HEK293 (cell line): ENCODE data around the gene C6orf118.

ENCODE experiments used
- CTCF ChIA-PET: fragments of 350-600 bp; formaldehyde crosslinking; extraction: SDS; loops from one replicate; lab custom pipeline; 2021; ENCODE audit warnings: antibody characterized with exemption; lab: Yijun Ruan, JAX
- POLR2A ChIA-PET: fragments of 300-600 bp; formaldehyde crosslinking; extraction: SDS; loops from one replicate; lab custom pipeline; 2020; ENCODE audit warnings: antibody characterized with exemption, inconsistent platforms; lab: Yijun Ruan, JAX
- H3K27ac ChIP-seq: fragments of 200-500 bp; sonication (Bioruptor generic); 2 replicates; pipeline ENCODE4 v1.5.1; 2014; ENCODE audit warnings: low read depth, low read length, control low read depth, inconsistent platforms; ENCODE audit errors: extremely low read depth
- H3K36me3 ChIP-seq, 2 experiments: fragments of 200-500 bp in 1 of 2; sonication (Bioruptor generic) in 1 of 2; 1 replicate in 1 of 2; 2 replicates in 1 of 2; pipeline ENCODE4 v1.5.1; 2014 to 2017; ENCODE audit warnings: inconsistent platforms in 2 of 2, low read length in 2 of 2; ENCODE audit not compliant: control insufficient read depth in 2 of 2, insufficient read depth in 1 of 2
- H3K4me1 ChIP-seq: fragments of 200-500 bp; sonication (Bioruptor generic); 2 replicates; pipeline ENCODE4 v1.5.1; 2014; ENCODE audit warnings: mild to moderate bottlenecking, low read length, inconsistent platforms; ENCODE audit not compliant: control insufficient read depth, insufficient read depth
- H3K4me3 ChIP-seq: 2 replicates; pipeline ENCODE4 v1.5.1; 2011; ENCODE audit warnings: low read depth, mild to moderate bottlenecking, control low read depth, low read length, moderate library complexity
- H3K9me3 ChIP-seq: fragments of 200-500 bp; sonication (Bioruptor generic); 2 replicates; pipeline ENCODE4 v1.5.1; 2014; ENCODE audit warnings: low read depth, low read length, inconsistent platforms; ENCODE audit not compliant: control insufficient read depth, insufficient read depth
- EGR2 ChIP-seq: fragments of 450-650 bp; formaldehyde crosslinking; IDR thresholded peaks from 2 replicates; pipeline ENCODE4 v1.5.1; 2016; ENCODE audit warnings: low read depth, missing biosample characterization, missing genetic modification characterization
- GFI1B ChIP-seq: fragments of 450-650 bp; formaldehyde crosslinking; IDR thresholded peaks from 2 replicates; pipeline ENCODE4 v1.5.1; 2016; ENCODE audit warnings: missing biosample characterization, missing genetic modification characterization
- HOXA7 ChIP-seq: sonication (generic); formaldehyde crosslinking; IDR thresholded peaks from 2 replicates; pipeline ENCODE4 v1.8.1; 2022; ENCODE audit warnings: missing genetic modification reagents, borderline replicate concordance
- PRDM1 ChIP-seq: fragments of 450-650 bp; formaldehyde crosslinking; IDR thresholded peaks from 2 replicates; pipeline ENCODE4; 2016; ENCODE audit warnings: missing biosample characterization, missing genetic modification characterization
- PRDM6 ChIP-seq: fragments of 450-650 bp; formaldehyde crosslinking; IDR thresholded peaks from 2 replicates; pipeline ENCODE4 v1.5.1; 2017; ENCODE audit warnings: missing biosample characterization, missing genetic modification characterization
- SCRT2 ChIP-seq: fragments of 450-650 bp; formaldehyde crosslinking; IDR thresholded peaks from 2 replicates; pipeline ENCODE4 v1.5.1; 2016; ENCODE audit warnings: missing biosample characterization, missing genetic modification characterization
- WT1 ChIP-seq: fragments of 450-650 bp; formaldehyde crosslinking; IDR thresholded peaks from 2 replicates; pipeline ENCODE4 v1.5.1; 2016; ENCODE audit warnings: missing biosample characterization, missing genetic modification characterization
- YY1 ChIP-seq: fragments of 450-650 bp; formaldehyde crosslinking; IDR thresholded peaks from 2 replicates; pipeline ENCODE4 v1.5.1; 2018; ENCODE audit warnings: missing biosample characterization, missing genetic modification characterization
- ZBTB20 ChIP-seq: fragments of 450-650 bp; formaldehyde crosslinking; IDR thresholded peaks from 2 replicates; pipeline ENCODE4 v1.5.1; 2016; ENCODE audit warnings: missing biosample characterization, missing genetic modification characterization
- ZBTB21 ChIP-seq: fragments of 450-650 bp; formaldehyde crosslinking; IDR thresholded peaks from 2 replicates; pipeline ENCODE4 v1.5.1; 2017; ENCODE audit warnings: missing biosample characterization, missing genetic modification characterization
- ZFP69B ChIP-seq: fragments of 450-650 bp; formaldehyde crosslinking; IDR thresholded peaks from 2 replicates; pipeline ENCODE4 v1.5.1; 2016; ENCODE audit warnings: missing biosample characterization, missing genetic modification characterization
- ZNF10 ChIP-seq: fragments of 450-650 bp; formaldehyde crosslinking; IDR thresholded peaks from 2 replicates; pipeline ENCODE4 v1.5.1; 2017; ENCODE audit warnings: missing biosample characterization, missing genetic modification characterization
- ZNF146 ChIP-seq: fragments of 450-650 bp; formaldehyde crosslinking; IDR thresholded peaks from 2 replicates; pipeline ENCODE4 v1.5.1; 2016; ENCODE audit warnings: missing biosample characterization, missing genetic modification characterization
- ZNF248 ChIP-seq: fragments of 450-650 bp; formaldehyde crosslinking; IDR thresholded peaks from 2 replicates; pipeline ENCODE4 v1.5.1; 2017; ENCODE audit warnings: missing biosample characterization, missing genetic modification characterization
- ZNF311 ChIP-seq: fragments of 450-650 bp; formaldehyde crosslinking; IDR thresholded peaks from 2 replicates; pipeline ENCODE4 v1.5.1; 2017; ENCODE audit warnings: missing biosample characterization, missing genetic modification characterization, borderline replicate concordance
- ZNF341 ChIP-seq: fragments of 450-650 bp; formaldehyde crosslinking; IDR thresholded peaks from 2 replicates; pipeline ENCODE4; 2016; ENCODE audit warnings: low read depth, missing biosample characterization, missing genetic modification characterization
- ZNF561 ChIP-seq: fragments of 450-650 bp; IDR thresholded peaks from 2 replicates; pipeline ENCODE4 v1.5.1; 2018; ENCODE audit warnings: missing biosample characterization, missing genetic modification characterization, borderline replicate concordance
- ZNF629 ChIP-seq: fragments of 450-650 bp; formaldehyde crosslinking; IDR thresholded peaks from 2 replicates; pipeline ENCODE4 v1.5.1; 2017; ENCODE audit warnings: missing biosample characterization, missing genetic modification characterization
- ZNF76 ChIP-seq: fragments of 450-650 bp; formaldehyde crosslinking; IDR thresholded peaks from 2 replicates; pipeline ENCODE4; 2016; ENCODE audit warnings: low read depth, missing biosample characterization, missing genetic modification characterization, borderline replicate concordance
- ZNF776 ChIP-seq: fragments of 450-650 bp; formaldehyde crosslinking; IDR thresholded peaks from 2 replicates; pipeline ENCODE4 v1.5.0; 2017; ENCODE audit warnings: missing biosample characterization, missing genetic modification characterization, borderline replicate concordance
- ZNF791 ChIP-seq: fragments of 450-650 bp; formaldehyde crosslinking; IDR thresholded peaks from 2 replicates; pipeline ENCODE4 v1.5.1; 2016; ENCODE audit warnings: missing biosample characterization, missing genetic modification characterization
- TF ChIP-seq, protein P1 (sequence below): fragments of 450-650 bp; formaldehyde crosslinking; IDR thresholded peaks from 2 replicates; pipeline ENCODE4; 2016; ENCODE audit warnings: missing biosample characterization, missing genetic modification characterization
- TF ChIP-seq, protein P2 (sequence below): fragments of 450-650 bp; formaldehyde crosslinking; IDR thresholded peaks from 2 replicates; pipeline ENCODE4 v1.5.1; 2016; ENCODE audit warnings: missing biosample characterization, missing genetic modification characterization
- TF ChIP-seq, protein P3 (sequence below): fragments of 450-650 bp; formaldehyde crosslinking; IDR thresholded peaks from 2 replicates; pipeline ENCODE4 v1.5.1; 2016; ENCODE audit warnings: missing biosample characterization, missing genetic modification characterization, low read depth
- TF ChIP-seq, protein P4 (sequence below): fragments of 450-650 bp; formaldehyde crosslinking; IDR thresholded peaks from 2 replicates; pipeline ENCODE4 v1.5.1; 2016; ENCODE audit warnings: missing biosample characterization, missing genetic modification characterization

The C6orf118 gene

GRCh38 chr6:165301372-165302246, 7.8 kb downstream of the C6orf118 start:
- H3K4me1 ChIP-seq: no peaks in the 10 kb centered on the region
- no peaks in the 10 kb centered on the region for H3K36me3 ChIP-seq
- TF ChIP-seq PRDM1 (tag by site-specific recombination) (no peak), ZNF146 (tag by site-specific recombination) (no peak), EGR2 (tag by site-specific recombination) (no peak), ZNF10 (no peak), ZNF311 (tag by site-specific recombination) (no peak), ZNF341 (tag by site-specific recombination) (no peak)
- TF ChIP-seq, protein P1, sequence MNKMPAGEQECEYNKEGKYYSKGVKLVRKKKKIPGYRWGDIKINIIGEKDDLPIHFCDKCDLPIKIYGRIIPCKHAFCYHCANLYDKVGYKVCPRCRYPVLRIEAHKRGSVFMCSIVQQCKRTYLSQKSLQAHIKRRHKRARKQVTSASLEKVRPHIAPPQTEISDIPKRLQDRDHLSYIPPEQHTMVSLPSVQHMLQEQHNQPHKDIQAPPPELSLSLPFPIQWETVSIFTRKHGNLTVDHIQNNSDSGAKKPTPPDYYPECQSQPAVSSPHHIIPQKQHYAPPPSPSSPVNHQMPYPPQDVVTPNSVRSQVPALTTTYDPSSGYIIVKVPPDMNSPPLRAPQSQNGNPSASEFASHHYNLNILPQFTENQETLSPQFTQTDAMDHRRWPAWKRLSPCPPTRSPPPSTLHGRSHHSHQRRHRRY (tag by site-specific recombination): no peak
- TF ChIP-seq, protein P2, sequence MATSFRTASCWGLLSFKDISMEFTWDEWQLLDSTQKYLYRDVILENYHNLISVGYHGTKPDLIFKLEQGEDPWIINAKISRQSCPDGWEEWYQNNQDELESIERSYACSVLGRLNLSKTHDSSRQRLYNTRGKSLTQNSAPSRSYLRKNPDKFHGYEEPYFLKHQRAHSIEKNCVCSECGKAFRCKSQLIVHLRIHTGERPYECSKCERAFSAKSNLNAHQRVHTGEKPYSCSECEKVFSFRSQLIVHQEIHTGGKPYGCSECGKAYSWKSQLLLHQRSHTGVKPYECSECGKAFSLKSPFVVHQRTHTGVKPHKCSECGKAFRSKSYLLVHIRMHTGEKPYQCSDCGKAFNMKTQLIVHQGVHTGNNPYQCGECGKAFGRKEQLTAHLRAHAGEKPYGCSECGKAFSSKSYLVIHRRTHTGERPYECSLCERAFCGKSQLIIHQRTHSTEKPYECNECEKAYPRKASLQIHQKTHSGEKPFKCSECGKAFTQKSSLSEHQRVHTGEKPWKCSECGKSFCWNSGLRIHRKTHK: no peak
- TF ChIP-seq, all 188 proteins: peak for 0
- no peak overlapping the region for H3K27ac ChIP-seq
- H3K9me3 ChIP-seq: no peaks in the 10 kb centered on the region
- CTCF ChIA-PET: no interaction called here
- POLR2A ChIA-PET: no interaction called here
- H3K4me3 ChIP-seq: no peak overlapping the region

GRCh38 chr6:165300422-165300936, 8.9 kb downstream of the C6orf118 start:
- ChIA-PET POLR2A (no interaction called here), CTCF (no interaction called here)
- Histone ChIP-seq H3K27ac (no peak overlapping the region), H3K4me1 (no peaks in the 10 kb centered on the region), H3K4me3 (no peak overlapping the region), H3K36me3 (no peaks in the 10 kb centered on the region), H3K9me3 (no peaks in the 10 kb centered on the region)
- TF ChIP-seq, protein P3, sequence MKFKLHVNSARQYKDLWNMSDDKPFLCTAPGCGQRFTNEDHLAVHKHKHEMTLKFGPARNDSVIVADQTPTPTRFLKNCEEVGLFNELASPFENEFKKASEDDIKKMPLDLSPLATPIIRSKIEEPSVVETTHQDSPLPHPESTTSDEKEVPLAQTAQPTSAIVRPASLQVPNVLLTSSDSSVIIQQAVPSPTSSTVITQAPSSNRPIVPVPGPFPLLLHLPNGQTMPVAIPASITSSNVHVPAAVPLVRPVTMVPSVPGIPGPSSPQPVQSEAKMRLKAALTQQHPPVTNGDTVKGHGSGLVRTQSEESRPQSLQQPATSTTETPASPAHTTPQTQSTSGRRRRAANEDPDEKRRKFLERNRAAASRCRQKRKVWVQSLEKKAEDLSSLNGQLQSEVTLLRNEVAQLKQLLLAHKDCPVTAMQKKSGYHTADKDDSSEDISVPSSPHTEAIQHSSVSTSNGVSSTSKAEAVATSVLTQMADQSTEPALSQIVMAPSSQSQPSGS (tag by site-specific recombination): no peak
- TF ChIP-seq ZNF776 (no peak), ZNF561 (tag by site-specific recombination) (no peak), ZNF341 (tag by site-specific recombination) (no peak), ZFP69B (no peak), YY1 (tag by site-specific recombination) (no peak), ZNF629 (tag by site-specific recombination) (no peak), ZNF10 (no peak)
- TF ChIP-seq, protein P4, sequence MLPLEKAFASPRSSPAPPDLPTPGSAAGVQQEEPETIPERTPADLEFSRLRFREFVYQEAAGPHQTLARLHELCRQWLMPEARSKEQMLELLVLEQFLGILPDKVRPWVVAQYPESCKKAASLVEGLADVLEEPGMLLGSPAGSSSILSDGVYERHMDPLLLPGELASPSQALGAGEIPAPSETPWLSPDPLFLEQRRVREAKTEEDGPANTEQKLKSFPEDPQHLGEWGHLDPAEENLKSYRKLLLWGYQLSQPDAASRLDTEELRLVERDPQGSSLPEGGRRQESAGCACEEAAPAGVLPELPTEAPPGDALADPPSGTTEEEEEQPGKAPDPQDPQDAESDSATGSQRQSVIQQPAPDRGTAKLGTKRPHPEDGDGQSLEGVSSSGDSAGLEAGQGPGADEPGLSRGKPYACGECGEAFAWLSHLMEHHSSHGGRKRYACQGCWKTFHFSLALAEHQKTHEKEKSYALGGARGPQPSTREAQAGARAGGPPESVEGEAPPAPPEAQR: no peak

DNA sequence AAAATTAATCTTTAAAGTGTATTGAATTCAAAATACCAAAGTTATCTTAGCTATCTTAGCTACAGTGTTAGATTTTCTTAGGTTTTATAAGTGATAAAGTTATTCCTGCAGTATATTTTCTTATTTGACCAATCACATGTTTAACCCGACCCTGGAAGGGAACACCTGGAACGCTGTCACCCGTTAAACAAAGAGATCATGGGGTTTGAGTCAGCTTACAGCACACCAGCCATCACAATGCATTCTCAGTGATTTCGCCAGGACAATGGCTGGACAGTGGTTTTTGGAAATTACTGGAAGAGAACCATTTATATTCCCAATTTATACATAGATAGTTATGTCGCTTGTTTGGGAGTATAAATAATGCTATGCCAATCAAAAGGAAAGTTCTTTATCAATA, 10.5 kb downstream of the C6orf118 start:
- CTCF ChIA-PET: interaction anchor here (0.6 kb wide), 1 partner anchor 15 kb away, joined by 3 read pairs; no protein-coding TSS in a partner anchor
- Histone ChIP-seq H3K36me3 (no peaks in the 10 kb centered on the region), H3K4me3 (no peak overlapping the region), H3K27ac (no peak overlapping the region), H3K4me1 (no peaks in the 10 kb centered on the region), H3K9me3 (no peaks in the 10 kb centered on the region)
- POLR2A ChIA-PET: no interaction called here
- no peak for TF ChIP-seq SCRT2 (tag by site-specific recombination)
- no peak for TF ChIP-seq HOXA7
- TF ChIP-seq ZNF791 (tag by site-specific recombination): no peak
- no peak for TF ChIP-seq ZNF248 (tag by site-specific recombination)
- no peak for TF ChIP-seq PRDM6 (tag by site-specific recombination)
- TF ChIP-seq ZNF76: no peak
- no peak for TF ChIP-seq WT1 (tag by site-specific recombination)
- no peak for TF ChIP-seq ZBTB21 (tag by site-specific recombination)
- TF ChIP-seq GFI1B (tag by site-specific recombination): no peak
- no peak for TF ChIP-seq ZBTB20 (tag by site-specific recombination)
- TF ChIP-seq EGR2 (tag by site-specific recombination): no peak
